HG02759 (cell line): Measurements from ENCODE around the gene NOS3.
A peak's percentile ranks its signal among the peaks of the same experiment; 100 is the strongest.

Experiments
- ATAC-seq: cut with Tn5 transposase; IDR thresholded peaks from one replicate; pipeline ENCODE4 v1.9.1; 2021; ENCODE audit warnings: mild to moderate bottlenecking, moderate library complexity; ENCODE audit not compliant: unreplicated experiment

NOS3 gene

GRCh38 chr7:150963707-150964559, 26.9 kb upstream of the NOS3 start:
- ATAC-seq, result no peak

- no peak for ATAC-seq
Measured at GRCh38 chr7:150964593-150965111, 26.2 kb upstream of the NOS3 start.

- ATAC-seq, result no peak
Measured at GRCh38 chr7:150965273-150965830, 25.5 kb upstream of the NOS3 start.

- ATAC-seq, result no peak
Measured at GRCh38 chr7:150966002-150966401, 24.8 kb upstream of the NOS3 start.

- no peak for ATAC-seq
Measured at GRCh38 chr7:150967349-150967748, 23.5 kb upstream of the NOS3 start.

- no peak for ATAC-seq
Measured at GRCh38 chr7:150968056-150968733, 22.6 kb upstream of the NOS3 start.

- no peak for ATAC-seq
Measured at GRCh38 chr7:150968734-150969372, 22.0 kb upstream of the NOS3 start.

- ATAC-seq, result no peak
Measured at GRCh38 chr7:150969475-150969874, 21.3 kb upstream of the NOS3 start.

GRCh38 chr7:150970424-150970823, 20.4 kb upstream of the NOS3 start:
- no peak for ATAC-seq

GRCh38 chr7:150971242-150972022, 19.4 kb upstream of the NOS3 start:
- ATAC-seq, result no peak

- ATAC-seq, result no peak
Measured at GRCh38 chr7:150972023-150972468, 18.8 kb upstream of the NOS3 start.

GRCh38 chr7:150972741-150973140, 18.1 kb upstream of the NOS3 start:
- no peak for ATAC-seq

- ATAC-seq, result no peak
Measured at GRCh38 chr7:150973571-150974451, 17.0 kb upstream of the NOS3 start.

- peak; percentile 66 for ATAC-seq
Measured at GRCh38 chr7:150974468-150975391, 16.1 kb upstream of the NOS3 start.

- no peak for ATAC-seq
Measured at GRCh38 chr7:150975536-150976319, 15.1 kb upstream of the NOS3 start.

GRCh38 chr7:150976529-150977381, 14.1 kb upstream of the NOS3 start:
- no peak for ATAC-seq
